A549 treated with dexamethasone at 1 μM for 4 hours (cell line): Measurements from ENCODE around the gene EMP2. TPM values are rescaled to one million over a fixed set of nuclear protein-coding genes. Genes with fewer than 3 reads are reported as not detected.

ENCODE experiments used
- total RNA-seq: library from RNA; stranded (reverse); fragments of 200-300 nt; extraction: Qiagen RNA extraction; gene quantifications from 5 replicates; pipeline ENCODE4 v1.2.3, GENCODE V29; 2022

EMP2 gene, protein sequence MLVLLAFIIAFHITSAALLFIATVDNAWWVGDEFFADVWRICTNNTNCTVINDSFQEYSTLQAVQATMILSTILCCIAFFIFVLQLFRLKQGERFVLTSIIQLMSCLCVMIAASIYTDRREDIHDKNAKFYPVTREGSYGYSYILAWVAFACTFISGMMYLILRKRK
- total RNA-seq: 32.1 to 58.2 TPM (median 55.8 TPM) in 5 replicates

DNA sequence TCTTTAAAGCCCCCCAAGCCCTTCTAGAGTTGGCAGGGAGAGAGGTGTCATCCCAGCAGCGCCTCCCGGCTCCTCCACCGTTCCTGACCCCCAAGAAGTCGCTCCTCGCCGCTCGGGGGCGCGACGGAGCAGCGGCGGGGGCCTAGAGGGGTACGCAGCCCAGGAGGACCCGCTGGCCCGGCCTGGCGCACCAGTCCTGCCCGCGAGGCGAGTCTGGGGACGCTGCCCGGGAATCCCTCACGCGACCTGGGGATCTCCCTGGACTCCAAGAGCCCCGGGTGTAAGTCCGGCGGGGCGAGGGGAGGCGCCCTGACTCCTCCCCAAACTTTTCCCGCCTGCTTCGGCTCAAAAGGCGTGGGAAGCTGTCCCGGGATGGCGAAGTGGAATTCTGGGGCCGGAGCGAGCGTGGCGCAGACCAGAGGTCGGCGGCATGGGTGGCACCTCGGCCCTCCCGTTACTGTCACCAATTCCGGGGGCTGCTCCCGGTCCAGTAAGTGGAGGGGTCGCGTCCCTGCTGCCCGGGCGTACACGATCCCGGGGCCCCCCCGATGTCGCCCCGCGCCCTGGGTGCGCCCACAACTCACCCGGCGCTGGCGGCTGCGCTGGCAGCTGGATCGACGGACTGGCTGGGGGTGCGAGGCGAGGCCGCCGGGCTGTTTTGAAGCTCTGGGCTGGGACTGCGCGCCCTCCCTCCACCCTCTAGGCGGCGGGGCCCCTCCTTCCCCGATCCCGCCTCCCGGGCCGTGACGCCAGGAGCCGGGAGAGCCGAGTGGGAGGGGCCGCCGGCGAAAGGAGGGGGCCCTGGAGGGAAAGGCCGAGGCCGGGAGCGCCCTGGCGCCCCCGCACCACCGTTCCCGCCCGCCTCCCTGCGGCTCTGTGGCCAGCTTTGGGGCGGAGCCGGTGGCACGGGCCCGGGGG, at the start of gene EMP2:
EMP2 (minus strand) TSS at position 634 of the 918 bp plus-strand sequence. CDS start 32,981 bp downstream, outside the sequence.

Other genes with a start within 250 kb of the EMP2 start
- 9.6 to 11.3 TPM (median 10.7 TPM) in 5 replicates for gene ATF7IP2, start 194.5 kb downstream of the EMP2 start, total RNA-seq
- 0.15 to 0.17 TPM (median 0.16 TPM) in 3 of 5 replicates, not detected in the others for gene TEKT5, start 114.3 kb upstream of the EMP2 start, total RNA-seq
- gene NUBP1, start 163.2 kb upstream of the EMP2 start, total RNA-seq: 46.8 to 51.3 TPM (median 48.1 TPM) in 5 replicates
- gene TVP23A, start 238.2 kb upstream of the EMP2 start, total RNA-seq: 0.07 to 0.36 TPM (median 0.21 TPM) in 5 replicates